Naive B cell (primary cell): Measurements from ENCODE around the gene TKFC. TPM values are rescaled to one million over a fixed set of nuclear protein-coding genes. Genes with fewer than 3 reads are reported as not detected.

ENCODE experiments used
- ATAC-seq, 2 donors: fragments of 150-1000 bp; cut with Tn5 transposase; 2 replicates each; pipeline ENCODE4 v1.10.0; 2021; ENCODE audit warnings: low read depth in 2 of 2, mild to moderate bottlenecking in 2 of 2, moderate library complexity in 2 of 2
- DNase-seq: peaks from one replicate; pipeline ENCODE4 v3.0.0; 2022
- H3K27ac Mint-ChIP-seq, 6 donors: one replicate each; pipeline ENCODE4 v1.8.0; 2020 to 2022; ENCODE audit warnings: mild to moderate bottlenecking in 6 of 6, mixed read lengths in 6 of 6, moderate library complexity in 5 of 6, inconsistent platforms in 2 of 6
- H3K27me3 Mint-ChIP-seq, 3 donors: one replicate each; pipeline ENCODE4 v1.8.0; 2021 to 2022; ENCODE audit warnings: mixed read lengths in 3 of 3, mild to moderate bottlenecking in 1 of 3
- H3K36me3 Mint-ChIP-seq, 2 donors: one replicate each; pipeline ENCODE4 v1.8.0; 2020 to 2022; ENCODE audit warnings: mixed read lengths in 2 of 2, inconsistent platforms in 1 of 2, mild to moderate bottlenecking in 1 of 2
- H3K4me1 Mint-ChIP-seq, 3 donors: one replicate each; pipeline ENCODE4 v1.8.0; 2020 to 2022; ENCODE audit warnings: mixed read lengths in 3 of 3, inconsistent platforms in 1 of 3, mild to moderate bottlenecking in 1 of 3, moderate library complexity in 1 of 3
- H3K4me3 Mint-ChIP-seq, 8 donors: one replicate each; pipeline ENCODE4 v1.8.0; 2020 to 2022; ENCODE audit warnings: mild to moderate bottlenecking in 8 of 8, mixed read lengths in 8 of 8, moderate library complexity in 8 of 8, inconsistent platforms in 2 of 8
- H3K9me3 Mint-ChIP-seq, 7 donors: one replicate each; pipeline ENCODE4 v1.8.0; 2020 to 2022; ENCODE audit warnings: mixed read lengths in 7 of 7, mild to moderate bottlenecking in 5 of 7, inconsistent platforms in 2 of 7, moderate library complexity in 1 of 7
- polyA plus RNA-seq, 6 donors: library from polyadenylated mRNA; unstranded; fragments of 300-500 nt; fragmentation: Illumina TruSeq; gene quantifications; one replicate each; pipeline ENCODE4 v1.2.3, GENCODE V29; 2021; ENCODE audit warnings: low read depth in 6 of 6

The TKFC gene
- polyA plus RNA-seq, 6 donors from 2014 or later, result 38.3 to 62.2 (median 46.4) TPM

DNA sequence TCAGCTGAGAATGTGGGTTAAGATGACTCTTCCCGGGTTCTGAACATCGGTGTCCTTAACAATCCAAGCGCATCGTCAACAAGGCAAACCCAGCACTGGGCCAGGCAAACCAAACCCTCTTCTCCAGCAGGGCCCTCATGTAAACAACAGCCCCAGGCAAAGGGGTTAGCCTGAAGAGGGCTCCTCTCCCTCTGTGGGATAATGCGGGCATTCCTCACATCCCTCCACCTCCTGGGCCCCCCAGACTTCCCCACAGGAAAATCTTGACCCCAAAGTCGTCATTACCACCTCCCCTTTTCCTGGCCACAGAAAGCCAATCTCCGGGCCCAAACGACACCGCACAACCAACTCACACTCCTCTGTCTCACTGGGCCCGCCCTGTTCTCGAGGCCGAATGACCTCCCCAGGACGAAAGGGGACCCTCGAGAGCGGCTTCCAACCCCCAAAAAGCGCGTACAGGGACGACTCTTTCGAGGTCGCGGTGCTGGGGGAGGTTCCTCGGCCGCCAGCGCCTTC lies 689 bp upstream of the TKFC start:
- Mint-ChIP-seq H3K4me1 (peaks cover 49 to 66% (median 59%) of the 10 kb centered on the region in 3 donors), H3K27me3 (no peaks in the 10 kb centered on the region), H3K36me3 (peaks cover 0 to 8% of the 10 kb centered on the region in 2 donors), H3K27ac (peak overlapping the region; percentile 86 to 98 (median 94)), H3K9me3 (no peaks in the 10 kb centered on the region), H3K4me3 (peak overlapping the region; percentile 85 to 98 (median 94))
- DNase-seq, result no peak
- ATAC-seq, result no peak

DNA sequence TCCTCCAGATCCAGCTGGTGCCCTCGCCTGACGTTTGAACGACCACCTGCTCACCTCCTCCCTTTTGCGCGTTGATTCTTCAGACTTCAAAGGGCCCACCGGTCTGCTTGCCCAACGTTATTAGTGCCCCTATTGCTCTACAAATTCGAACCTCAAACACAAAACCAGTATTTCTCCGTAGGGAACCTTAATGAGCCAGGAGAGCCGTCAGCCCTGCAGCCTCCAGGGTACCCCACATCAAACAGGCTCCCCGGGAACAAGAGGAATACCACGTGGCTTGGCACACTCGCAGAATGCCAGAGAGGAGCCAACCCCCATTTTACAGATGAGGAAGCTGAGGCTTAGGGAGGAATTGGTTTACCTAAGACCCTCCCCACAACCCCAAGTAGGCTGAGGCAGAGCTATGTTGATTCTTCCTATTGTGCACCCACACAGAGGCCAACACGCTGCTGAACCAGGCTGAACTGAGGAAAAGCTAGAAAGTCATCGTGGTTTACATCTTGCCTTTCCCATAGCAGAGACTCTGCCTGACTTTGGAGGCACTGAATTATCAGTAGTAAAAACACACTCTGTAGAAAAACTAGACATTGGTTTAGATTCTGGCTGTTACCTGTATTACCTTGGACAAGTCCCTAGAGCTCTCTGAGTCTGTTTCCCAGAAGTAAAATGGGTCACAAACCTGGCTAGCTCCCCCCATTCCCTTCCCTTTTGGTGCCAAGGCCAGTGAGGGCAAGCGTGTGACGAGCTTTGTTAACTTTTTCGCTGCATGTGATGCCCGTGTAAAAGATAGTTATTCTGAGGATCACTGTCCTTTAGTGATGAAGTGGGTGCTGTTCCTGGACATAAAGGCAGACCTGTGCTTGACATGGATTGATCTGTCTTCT lies 764 bp downstream of the TKFC start:
- Mint-ChIP-seq H3K36me3 (peaks cover 0 to 8% of the 10 kb centered on the region in 2 donors), H3K27ac (peak overlapping the region; percentile 88 to 98 (median 96)), H3K4me3 (peak overlapping the region; percentile 85 to 98 (median 94)), H3K9me3 (no peaks in the 10 kb centered on the region), H3K27me3 (no peaks in the 10 kb centered on the region), H3K4me1 (peaks cover 49 to 66% (median 66%) of the 10 kb centered on the region in 3 donors)
- ATAC-seq (peak; percentile 19 to 27), DNase-seq (no peak)

DNA sequence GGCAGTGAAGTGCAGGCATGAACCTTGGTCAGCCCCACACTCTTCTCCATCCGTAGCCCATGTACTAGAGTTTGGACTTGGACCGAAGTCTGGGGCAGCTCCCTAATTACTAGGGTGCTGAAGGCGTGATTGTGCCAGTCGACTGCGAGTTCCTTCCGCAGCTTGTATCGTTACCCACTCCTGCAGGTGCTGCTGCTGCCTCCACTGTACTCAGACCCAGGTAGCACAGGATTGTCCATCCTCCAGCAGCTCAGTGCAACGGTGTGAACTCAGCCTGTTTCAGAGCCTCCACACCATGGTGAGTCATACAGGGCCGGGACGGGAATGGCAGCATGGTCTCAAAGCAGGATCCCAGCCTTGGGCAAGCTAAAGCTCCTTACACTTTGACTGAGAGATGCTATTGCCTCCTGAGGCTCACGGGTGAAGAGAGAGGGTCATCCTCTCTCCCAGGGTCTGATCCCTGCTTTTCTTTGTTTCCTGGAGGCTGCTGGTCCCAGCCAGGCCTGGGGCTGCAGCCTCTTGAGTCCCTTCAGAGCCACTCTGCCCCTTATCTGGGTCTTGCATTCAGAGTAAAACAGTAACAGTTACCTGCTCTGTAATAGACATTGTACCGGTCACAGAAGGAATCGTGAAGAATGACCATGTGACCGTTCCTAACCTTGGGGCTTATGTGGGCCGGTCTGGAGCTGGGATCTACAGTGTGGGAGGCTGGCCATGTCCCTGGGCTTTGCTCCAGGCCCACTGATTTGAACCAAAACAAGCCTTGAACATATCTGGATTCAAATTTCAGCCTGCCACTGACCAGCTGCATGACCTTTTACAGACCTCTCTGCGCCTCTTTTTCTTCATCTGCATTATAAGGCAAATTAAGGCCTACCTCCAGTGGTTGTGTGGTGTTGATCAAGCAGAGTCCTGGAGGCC lies 1.7 kb downstream of the TKFC start:
- H3K4me3 Mint-ChIP-seq, result peak overlapping the region; percentile 85 to 98 (median 94)

DNA sequence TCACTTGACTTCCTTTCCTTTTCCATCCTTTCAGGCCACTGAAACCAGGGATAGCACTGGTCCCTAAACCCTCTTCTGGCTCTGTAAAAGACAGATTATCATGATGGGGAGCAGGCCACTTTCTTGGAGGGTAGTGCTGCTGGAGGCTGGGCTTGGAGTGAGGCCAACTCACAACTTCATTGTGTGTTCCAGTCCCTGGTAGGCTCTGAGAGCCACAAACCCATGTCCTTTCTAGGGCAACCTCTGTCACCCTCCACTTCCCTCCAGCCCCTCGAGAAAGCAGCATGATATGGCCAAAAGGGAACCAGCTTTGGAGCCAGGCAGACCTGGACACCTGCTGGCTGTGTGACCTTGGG lies 2.3 kb downstream of the TKFC start:
- H3K36me3 Mint-ChIP-seq, result peaks cover 0 to 7% of the 10 kb centered on the region in 2 donors
- no peaks in the 10 kb centered on the region for H3K27me3 Mint-ChIP-seq
- H3K27ac Mint-ChIP-seq, result peak overlapping the region in 3 of 6 donors; percentile 26 to 91 (median 82)
- DNase-seq (no peak), ATAC-seq (no peak)
- no peaks in the 10 kb centered on the region for H3K9me3 Mint-ChIP-seq
- peak overlapping the region in 4 of 8 donors; percentile 15 to 91 (median 37) for H3K4me3 Mint-ChIP-seq
- H3K4me1 Mint-ChIP-seq, result peaks cover 44 to 65% (median 51%) of the 10 kb centered on the region in 3 donors

More for the DNA sequence above, 1.7 kb downstream of the TKFC start:
- peaks cover 46 to 70% (median 58%) of the 10 kb centered on the region in 3 donors for H3K4me1 Mint-ChIP-seq
- H3K9me3 Mint-ChIP-seq, result no peaks in the 10 kb centered on the region
- H3K36me3 Mint-ChIP-seq, result peaks cover 0 to 5% of the 10 kb centered on the region in 2 donors
- ATAC-seq (no peak), DNase-seq (no peak)
- peak overlapping the region in 5 of 6 donors; percentile 36 to 98 (median 95) for H3K27ac Mint-ChIP-seq
- no peaks in the 10 kb centered on the region for H3K27me3 Mint-ChIP-seq

DNA sequence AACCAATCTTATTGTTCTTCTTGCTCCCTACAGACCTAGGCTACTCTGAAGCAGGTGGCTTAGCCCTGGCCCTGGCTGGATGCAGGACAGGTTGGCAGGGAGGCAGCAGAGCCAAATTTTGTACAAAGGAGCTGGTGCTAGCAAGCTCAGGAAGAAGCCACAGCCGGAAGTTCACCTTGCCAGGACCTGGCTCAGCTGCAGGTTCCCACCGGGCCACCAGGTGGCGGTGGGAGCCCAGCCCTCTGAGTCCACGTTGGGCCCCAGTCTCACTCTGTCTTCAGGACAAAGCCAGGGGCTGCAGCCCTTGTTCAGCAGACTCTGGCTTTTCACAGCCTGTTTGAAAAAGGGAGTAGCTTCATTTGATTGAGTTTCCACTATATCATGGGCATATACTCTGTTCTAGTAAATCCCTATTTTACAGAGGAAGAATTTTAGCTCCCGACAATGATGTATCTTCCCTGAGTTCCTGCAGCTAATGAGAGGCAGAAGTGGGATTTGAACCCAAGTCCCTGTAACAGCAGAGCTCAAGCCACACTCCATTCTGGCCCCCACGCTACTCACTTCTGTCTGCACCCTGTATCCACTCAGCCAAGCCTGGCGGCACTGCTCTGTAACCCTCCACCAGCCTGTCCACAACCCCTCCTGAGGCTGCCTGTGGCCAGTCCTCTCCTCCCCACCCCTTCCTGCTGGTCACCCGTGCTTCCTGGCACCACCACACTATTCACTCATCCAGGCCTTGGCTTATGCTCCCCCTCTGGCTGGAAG lies 3.3 kb downstream of the TKFC start:
- H3K4me1 Mint-ChIP-seq, result peaks cover 45 to 62% (median 48%) of the 10 kb centered on the region in 3 donors
- DNase-seq (peak; percentile 83), ATAC-seq (peak; percentile 53 to 64)
- H3K27ac Mint-ChIP-seq, result peak overlapping the region; percentile 12 to 91 (median 74)
- no peaks in the 10 kb centered on the region for H3K27me3 Mint-ChIP-seq
- H3K4me3 Mint-ChIP-seq, result peak overlapping the region in 2 of 8 donors; percentile 44 to 66
- H3K36me3 Mint-ChIP-seq, result peaks cover 5 to 7% of the 10 kb centered on the region in 2 donors
- no peaks in the 10 kb centered on the region for H3K9me3 Mint-ChIP-seq

DNA sequence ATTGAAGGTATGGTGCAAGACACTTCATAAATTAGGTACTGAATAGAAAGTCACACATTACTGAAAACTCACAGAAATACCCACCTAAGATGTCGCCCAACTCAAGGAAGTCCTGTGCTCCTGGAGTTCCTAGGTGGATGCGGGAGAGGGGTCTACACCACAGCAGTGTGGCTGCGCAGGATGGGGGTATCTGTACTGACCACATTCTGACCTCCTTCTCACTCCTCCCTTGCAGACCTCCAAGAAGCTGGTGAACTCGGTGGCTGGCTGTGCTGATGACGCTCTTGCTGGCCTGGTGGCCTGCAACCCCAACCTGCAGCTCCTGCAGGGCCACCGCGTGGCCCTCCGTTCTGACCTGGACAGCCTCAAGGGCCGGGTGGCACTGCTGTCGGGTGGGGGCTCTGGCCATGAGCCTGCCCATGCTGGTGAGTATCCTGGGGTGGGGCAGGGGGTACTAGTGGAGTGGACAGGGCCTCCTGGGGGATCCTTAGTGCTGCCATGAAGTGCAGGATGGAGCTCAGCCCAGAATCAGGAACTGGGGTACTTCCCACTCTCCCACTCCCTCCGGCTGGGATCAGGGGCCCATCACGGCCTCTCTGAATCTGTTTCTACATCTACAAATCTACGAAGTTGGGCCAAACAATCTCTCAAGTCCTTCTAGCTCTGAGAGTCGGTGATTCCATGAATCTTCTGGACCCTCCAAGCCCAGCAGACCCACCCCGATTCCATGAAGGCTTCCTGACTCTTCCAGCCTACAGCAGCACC lies 4.9 kb downstream of the TKFC start:
- no peak for DNase-seq
- no peaks in the 10 kb centered on the region for H3K9me3 Mint-ChIP-seq
- H3K4me3 Mint-ChIP-seq, result no peak overlapping the region
- H3K27ac Mint-ChIP-seq, result peak overlapping the region in 3 of 6 donors; percentile 65 to 96 (median 82)
- peaks cover 30 to 59% (median 46%) of the 10 kb centered on the region in 3 donors for H3K4me1 Mint-ChIP-seq
- no peaks in the 10 kb centered on the region for H3K27me3 Mint-ChIP-seq
- H3K36me3 Mint-ChIP-seq, result peaks cover 5 to 7% of the 10 kb centered on the region in 2 donors
- no peak for ATAC-seq

DNA sequence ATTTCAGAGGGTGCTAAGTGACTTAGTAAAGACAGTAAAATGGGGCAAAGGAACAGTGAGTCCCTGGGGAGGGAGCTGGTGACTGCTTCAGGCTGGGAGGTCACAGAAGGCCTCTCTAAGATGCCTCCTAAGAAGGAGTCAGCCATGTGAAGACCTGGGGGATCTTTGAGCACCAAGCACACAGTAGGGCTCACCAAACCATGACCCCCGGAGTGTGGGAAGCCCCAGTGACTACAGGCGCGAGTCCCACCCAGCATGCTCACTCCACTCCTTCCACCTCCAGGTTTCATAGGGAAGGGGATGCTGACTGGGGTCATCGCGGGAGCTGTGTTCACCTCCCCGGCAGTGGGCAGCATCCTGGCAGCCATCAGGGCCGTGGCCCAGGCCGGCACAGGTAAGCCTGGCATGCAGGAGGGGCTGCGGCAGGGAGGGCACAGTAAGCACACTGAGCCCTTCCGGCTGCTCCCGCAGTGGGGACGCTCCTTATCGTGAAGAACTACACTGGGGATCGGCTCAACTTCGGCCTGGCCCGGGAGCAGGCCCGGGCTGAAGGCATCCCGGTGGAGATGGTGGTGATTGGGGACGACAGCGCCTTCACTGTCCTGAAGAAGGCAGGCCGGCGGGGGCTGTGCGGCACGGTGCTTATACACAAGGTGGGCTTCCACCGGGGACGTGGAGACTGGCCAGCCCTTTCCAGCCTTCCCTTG lies 5.9 kb downstream of the TKFC start:
- Mint-ChIP-seq H3K27ac (peak overlapping the region in 3 of 6 donors; percentile 38 to 56 (median 47)), H3K4me1 (peaks cover 24 to 48% (median 38%) of the 10 kb centered on the region in 3 donors), H3K36me3 (peaks cover 5 to 7% of the 10 kb centered on the region in 2 donors), H3K4me3 (peak overlapping the region in 1 of 8 donors; percentile 5), H3K9me3 (no peaks in the 10 kb centered on the region), H3K27me3 (no peaks in the 10 kb centered on the region)
- DNase-seq (no peak), ATAC-seq (no peak)

DNA sequence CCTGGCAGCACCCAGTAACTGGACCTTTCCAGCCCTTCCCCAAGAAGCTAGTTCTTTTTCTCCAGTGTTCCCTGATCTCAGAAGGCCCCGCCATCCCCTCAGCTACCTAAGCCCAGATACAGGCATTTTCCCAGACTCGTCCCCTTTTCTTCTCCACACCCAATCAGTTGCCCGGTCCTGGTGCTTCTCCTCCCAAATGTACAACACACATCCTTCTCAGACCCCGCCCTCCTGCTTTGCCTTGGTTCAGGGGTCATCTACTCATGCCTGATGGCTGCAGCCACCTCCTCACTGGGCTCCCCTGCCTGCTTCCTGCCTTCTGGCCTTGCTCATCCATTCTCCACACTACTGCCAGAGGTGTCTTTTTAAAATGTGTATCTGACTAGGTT lies 6.5 kb downstream of the TKFC start:
- ATAC-seq (no peak), DNase-seq (no peak)
- Mint-ChIP-seq H3K27me3 (no peaks in the 10 kb centered on the region), H3K36me3 (peaks cover 5 to 7% of the 10 kb centered on the region in 2 donors), H3K27ac (peak overlapping the region in 2 of 6 donors; percentile 38 to 47), H3K9me3 (no peaks in the 10 kb centered on the region), H3K4me3 (no peak overlapping the region), H3K4me1 (peaks cover 24 to 48% (median 36%) of the 10 kb centered on the region in 3 donors)

DNA sequence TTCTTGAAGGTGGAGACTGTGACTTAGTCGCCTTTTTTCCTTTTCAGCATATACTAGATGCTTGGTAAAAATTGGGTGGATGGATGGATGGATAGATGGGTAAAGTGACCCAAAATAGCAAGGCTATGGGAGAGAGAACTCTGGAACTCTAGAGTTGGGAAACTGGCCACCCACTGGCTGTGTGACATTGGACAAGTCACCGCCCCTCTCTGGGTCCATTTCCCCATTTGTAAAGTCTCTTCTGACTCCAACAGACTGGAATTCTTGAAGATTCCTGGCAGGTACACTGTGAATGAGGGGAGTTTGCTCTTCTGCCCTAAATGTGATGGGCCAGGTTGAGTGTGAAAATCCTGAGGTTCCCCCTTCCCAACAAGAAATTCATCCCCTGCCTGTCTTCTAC lies 8.0 kb downstream of the TKFC start:
- DNase-seq (no peak), ATAC-seq (no peak)
- Mint-ChIP-seq H3K4me3 (no peak overlapping the region), H3K4me1 (peaks cover 25 to 55% (median 39%) of the 10 kb centered on the region in 3 donors), H3K27me3 (no peaks in the 10 kb centered on the region), H3K27ac (peak overlapping the region in 4 of 6 donors; percentile 37 to 91 (median 55)), H3K36me3 (peaks cover 5 to 7% of the 10 kb centered on the region in 2 donors), H3K9me3 (no peaks in the 10 kb centered on the region)

DNA sequence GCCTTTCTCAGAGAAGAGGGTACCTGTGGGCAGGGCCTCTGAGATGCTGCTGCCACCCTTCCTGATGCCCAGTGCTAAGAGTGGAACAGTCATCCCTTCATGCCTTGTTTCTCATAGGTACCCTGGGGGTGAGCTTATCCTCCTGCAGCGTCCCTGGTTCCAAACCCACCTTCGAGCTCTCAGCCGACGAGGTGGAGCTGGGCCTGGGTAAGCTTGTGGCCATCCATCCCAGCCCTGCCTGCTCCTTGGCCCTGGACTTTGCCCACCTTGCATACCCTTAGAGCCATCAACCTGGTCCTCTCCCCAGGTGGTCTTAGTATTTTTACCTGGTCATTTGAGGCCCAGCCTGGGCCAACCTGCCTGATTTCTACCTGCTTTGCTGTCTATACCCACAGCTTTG lies 8.7 kb downstream of the TKFC start:
- Mint-ChIP-seq H3K27me3 (no peaks in the 10 kb centered on the region), H3K27ac (peak overlapping the region in 4 of 6 donors; percentile 33 to 91 (median 73)), H3K9me3 (no peaks in the 10 kb centered on the region), H3K4me1 (peaks cover 27 to 54% (median 36%) of the 10 kb centered on the region in 3 donors), H3K4me3 (no peak overlapping the region), H3K36me3 (peaks cover 5 to 7% of the 10 kb centered on the region in 2 donors)
- no peak for DNase-seq
- ATAC-seq, result no peak

DNA sequence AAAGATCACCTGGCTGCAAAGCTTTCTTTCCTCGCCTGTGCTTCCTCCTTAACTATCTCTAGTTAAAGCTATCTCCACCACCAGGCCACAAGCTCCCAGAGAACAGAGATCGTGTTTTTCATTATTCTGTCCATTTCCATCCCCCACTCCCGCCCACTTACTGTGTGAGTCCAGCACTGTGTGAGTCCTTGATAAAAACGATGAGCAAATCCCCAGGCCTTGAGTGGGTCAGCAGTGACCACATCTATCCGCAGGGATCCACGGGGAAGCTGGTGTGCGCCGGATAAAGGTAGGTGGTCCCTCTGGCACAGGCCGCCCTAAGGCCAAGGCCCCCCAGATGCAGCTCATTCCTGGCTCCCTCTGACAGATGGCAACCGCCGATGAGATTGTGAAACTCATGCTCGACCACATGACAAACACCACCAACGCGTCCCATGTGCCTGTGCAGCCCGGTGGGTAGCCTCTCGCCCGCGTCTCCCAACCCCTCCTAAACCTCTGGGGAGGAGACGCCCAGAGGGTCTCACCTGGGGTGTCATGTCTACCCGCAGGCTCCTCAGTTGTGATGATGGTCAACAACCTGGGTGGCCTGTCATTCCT lies 9.3 kb downstream of the TKFC start:
- Mint-ChIP-seq H3K27me3 (no peaks in the 10 kb centered on the region), H3K4me1 (peaks cover 25 to 55% (median 36%) of the 10 kb centered on the region in 3 donors), H3K9me3 (no peaks in the 10 kb centered on the region), H3K36me3 (peaks cover 5 to 7% of the 10 kb centered on the region in 2 donors), H3K27ac (peak overlapping the region in 4 of 6 donors; percentile 19 to 74 (median 46)), H3K4me3 (no peak overlapping the region)
- ATAC-seq (no peak), DNase-seq (no peak)
